Measurements from ENCODE around the gene TNFSF10.
"Not testable (repeated sequence)": the region's sequence is repeated elsewhere in the genome, so short reads cannot be mapped to it uniquely, and the experiment has no call there.

Gene TNFSF10

DNA sequence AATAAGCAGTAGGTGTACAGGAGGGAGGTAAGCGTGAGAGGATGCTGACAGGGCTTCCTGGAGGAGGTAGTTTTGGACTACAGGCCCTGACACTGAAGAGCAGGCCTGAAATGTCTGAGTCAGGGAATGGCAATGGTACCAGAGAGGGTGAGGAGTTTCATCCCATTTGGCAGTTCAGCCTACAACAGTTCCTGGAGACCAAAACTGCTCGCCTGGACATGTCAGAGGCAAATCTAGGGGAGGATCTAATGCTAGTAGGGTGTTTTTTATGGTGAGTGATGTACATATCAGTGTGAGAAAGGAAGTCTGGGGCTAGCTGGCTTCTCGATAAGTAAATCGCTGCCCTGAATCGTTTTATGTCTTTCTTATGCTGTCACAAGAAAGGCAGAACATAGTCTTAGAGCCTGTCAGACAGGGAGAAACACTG, 13.8 kb upstream of the TNFSF10 start:
- H3K4me3 ChIP-seq = no peak overlapping the region
- no peaks in the 10 kb centered on the region for H3K36me3 ChIP-seq
- H3K4me2 ChIP-seq = no peak overlapping the region
- no peaks in the 10 kb centered on the region for H4K20me1 ChIP-seq
- H3K9me3 ChIP-seq = no peaks in the 10 kb centered on the region
- no peaks in the 10 kb centered on the region for H3K27me3 ChIP-seq
- no peak for TF ChIP-seq Cebpa-rat (IDR thresholded peaks at IDR 0.05)
- no peak overlapping the region for H3K27ac ChIP-seq
- H3K4me1 ChIP-seq = no peaks in the 10 kb centered on the region
- no peak overlapping the region for H3K9ac ChIP-seq

GRCh38 chr3:172536505-172536904, 13.3 kb upstream of the TNFSF10 start:
- H3K4me2 ChIP-seq = no peak overlapping the region
- no peaks in the 10 kb centered on the region for H3K27me3 ChIP-seq
- no peaks in the 10 kb centered on the region for H4K20me1 ChIP-seq
- TF ChIP-seq Cebpa-rat (IDR thresholded peaks at IDR 0.05) = no peak
- H3K9ac ChIP-seq = no peak overlapping the region
- no peaks in the 10 kb centered on the region for H3K4me1 ChIP-seq
- no peak overlapping the region for H3K27ac ChIP-seq
- H3K4me3 ChIP-seq = no peak overlapping the region
- H3K36me3 ChIP-seq = no peaks in the 10 kb centered on the region
- H3K9me3 ChIP-seq = no peaks in the 10 kb centered on the region

DNA sequence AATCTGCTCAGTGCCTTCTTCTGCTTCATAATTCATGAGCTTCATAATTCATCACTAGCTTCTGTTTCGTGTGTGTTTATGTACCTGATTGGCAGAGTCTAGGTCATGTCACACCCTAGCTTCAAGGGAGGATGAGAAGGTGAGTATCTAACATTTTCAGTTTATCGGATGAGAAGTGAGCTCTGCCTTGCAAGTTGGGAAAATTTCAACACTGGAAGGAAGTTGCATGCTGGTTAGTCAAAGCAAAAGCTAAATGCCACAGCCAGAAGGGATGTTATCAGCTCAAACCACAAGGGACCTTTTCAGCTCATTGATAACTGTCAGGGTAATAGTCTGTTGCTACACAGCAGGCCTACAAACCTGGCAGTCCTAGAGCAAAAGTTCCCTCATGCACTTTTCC, 7.3 kb upstream of the TNFSF10 start:
- Histone ChIP-seq H3K27ac (no peak overlapping the region), H3K4me3 (no peak overlapping the region), H3K9me3 (no peaks in the 10 kb centered on the region), H3K4me1 (peaks cover 12% of the 10 kb centered on the region), H3K36me3 (no peaks in the 10 kb centered on the region), H3K27me3 (no peaks in the 10 kb centered on the region), H3K9ac (no peak overlapping the region), H3K4me2 (peak overlapping the region; percentile 31), H4K20me1 (no peaks in the 10 kb centered on the region)
- TF ChIP-seq Cebpa-rat (IDR thresholded peaks at IDR 0.05) = no peak

DNA sequence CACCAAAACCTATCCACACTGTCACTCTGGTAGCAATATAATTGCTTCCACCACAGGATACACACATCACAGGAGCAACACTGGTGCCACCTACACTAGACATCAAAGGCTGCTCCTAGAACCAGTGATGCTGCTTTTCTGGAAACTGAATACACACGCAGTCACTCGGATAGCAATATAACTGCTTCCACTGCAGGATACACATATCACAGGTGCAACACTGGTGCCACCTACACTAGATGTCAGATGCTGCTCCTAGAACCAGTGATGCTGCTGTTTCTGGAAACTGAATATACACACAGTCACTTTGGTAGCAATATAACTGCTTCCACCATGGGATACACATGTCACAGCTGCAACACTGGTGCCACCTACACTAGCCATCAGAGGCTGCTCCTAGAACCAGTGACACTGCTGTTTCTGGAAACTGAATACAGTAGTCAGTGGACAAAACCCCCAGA, 6.9 kb upstream of the TNFSF10 start:
- Histone ChIP-seq H3K4me3 (no peak overlapping the region), H3K9me3 (no peaks in the 10 kb centered on the region), H3K9ac (no peak overlapping the region), H3K27ac (no peak overlapping the region), H3K4me1 (peaks cover 12% of the 10 kb centered on the region), H3K36me3 (no peaks in the 10 kb centered on the region), H3K4me2 (peak overlapping the region; percentile 31), H4K20me1 (no peaks in the 10 kb centered on the region), H3K27me3 (no peaks in the 10 kb centered on the region)
- TF ChIP-seq Cebpa-rat (IDR thresholded peaks at IDR 0.05) = no peak

- H3K36me3 ChIP-seq = no peaks in the 10 kb centered on the region
- no peak overlapping the region for H3K4me3 ChIP-seq
- no peaks in the 10 kb centered on the region for H3K9me3 ChIP-seq
- no peak overlapping the region for H3K4me2 ChIP-seq
- TF ChIP-seq Cebpa-rat (IDR thresholded peaks at IDR 0.05) = no peak
- no peak overlapping the region for H3K27ac ChIP-seq
- H3K27me3 ChIP-seq = no peaks in the 10 kb centered on the region
- no peak overlapping the region for H3K9ac ChIP-seq
- H3K4me1 ChIP-seq = peaks cover 15% of the 10 kb centered on the region
- H4K20me1 ChIP-seq = no peaks in the 10 kb centered on the region
These were observed 5.4 kb upstream of the TNFSF10 start for GRCh38 chr3:172528677-172529076.

DNA sequence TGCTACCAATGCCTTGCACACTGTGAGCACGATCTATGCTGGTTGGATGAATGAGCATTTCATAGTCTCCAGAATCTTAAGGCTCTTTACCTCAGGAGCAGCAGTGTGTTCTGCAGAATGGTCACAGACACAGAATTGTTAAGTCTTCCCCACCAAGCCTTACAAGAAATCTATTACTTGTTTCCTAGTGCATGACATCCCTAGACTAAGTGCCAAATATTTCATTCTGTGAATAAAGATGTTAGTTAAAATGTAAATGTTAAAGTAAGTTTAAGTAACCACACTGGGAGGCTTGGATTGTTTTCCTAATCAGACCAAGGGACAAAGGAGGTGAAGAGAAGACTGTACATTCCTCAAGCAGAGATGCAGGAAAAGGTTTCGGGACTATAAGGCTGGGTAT, 4.1 kb upstream of the TNFSF10 start:
- no peak overlapping the region for H3K4me3 ChIP-seq
- no peak for TF ChIP-seq Cebpa-rat (IDR thresholded peaks at IDR 0.05)
- no peaks in the 10 kb centered on the region for H3K9me3 ChIP-seq
- no peak overlapping the region for H3K9ac ChIP-seq
- H3K27me3 ChIP-seq = no peaks in the 10 kb centered on the region
- no peaks in the 10 kb centered on the region for H3K36me3 ChIP-seq
- H3K27ac ChIP-seq = no peak overlapping the region
- H4K20me1 ChIP-seq = no peaks in the 10 kb centered on the region
- peaks cover 28% of the 10 kb centered on the region for H3K4me1 ChIP-seq
- H3K4me2 ChIP-seq = no peak overlapping the region

DNA sequence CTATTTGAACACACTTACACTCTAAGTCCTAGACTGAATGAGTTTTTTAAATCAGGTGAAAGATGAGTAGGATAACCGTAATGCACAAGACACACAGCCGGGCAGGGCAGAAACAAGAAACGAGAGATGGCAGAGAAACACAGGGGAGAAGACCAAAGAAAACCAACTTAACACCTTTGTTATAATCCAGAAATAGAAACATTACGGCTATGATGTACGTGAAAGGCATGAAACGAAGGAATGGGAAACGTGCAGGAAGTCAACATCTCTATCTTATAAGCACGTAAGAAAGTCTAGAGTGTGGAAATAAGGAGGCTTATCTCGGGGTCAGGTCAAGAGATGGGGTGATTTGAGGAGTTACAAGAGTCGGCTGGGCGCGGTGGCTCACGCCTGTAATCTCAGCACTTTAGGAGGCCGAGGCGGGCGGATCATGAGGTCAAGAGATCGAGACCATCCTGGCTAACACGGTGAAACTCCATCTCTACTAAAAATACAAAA, 1.9 kb upstream of the TNFSF10 start:
- Histone ChIP-seq H3K4me3 (no peak overlapping the region), H4K20me1 (no peaks in the 10 kb centered on the region), H3K4me2 (no peak overlapping the region), H3K9ac (no peak overlapping the region), H3K27me3 (no peaks in the 10 kb centered on the region), H3K4me1 (peaks cover 21% of the 10 kb centered on the region), H3K27ac (no peak overlapping the region), H3K9me3 (no peaks in the 10 kb centered on the region), H3K36me3 (no peaks in the 10 kb centered on the region)
- TF ChIP-seq Cebpa-rat (IDR thresholded peaks at IDR 0.05) = no peak

GRCh38 chr3:172524611-172525010, 1.4 kb upstream of the TNFSF10 start:
- Histone ChIP-seq H3K9ac (no peak overlapping the region), H3K27ac (no peak overlapping the region), H3K9me3 (no peaks in the 10 kb centered on the region), H4K20me1 (no peaks in the 10 kb centered on the region), H3K27me3 (no peaks in the 10 kb centered on the region), H3K36me3 (no peaks in the 10 kb centered on the region), H3K4me3 (no peak overlapping the region), H3K4me2 (no peak overlapping the region), H3K4me1 (peaks cover 18% of the 10 kb centered on the region)
- no peak for TF ChIP-seq Cebpa-rat (IDR thresholded peaks at IDR 0.05)

- H3K4me2 ChIP-seq = peak overlapping the region; percentile 68
- not testable (repeated sequence) for H3K27ac ChIP-seq, H3K36me3 ChIP-seq, H3K9me3 ChIP-seq, H3K9ac ChIP-seq, H3K27me3 ChIP-seq, H4K20me1 ChIP-seq, H3K4me3 ChIP-seq
- peaks cover 18% of the 10 kb centered on the region for H3K4me1 ChIP-seq
These were observed 1.1 kb downstream of the TNFSF10 start for GRCh38 chr3:172521837-172522726.

GRCh38 chr3:172520301-172520831, 2.9 kb downstream of the TNFSF10 start:
- no peak overlapping the region for H3K4me2 ChIP-seq

More at GRCh38 chr3:172520301-172520831, 2.9 kb downstream of the TNFSF10 start:
- no peak for TF ChIP-seq Cebpa-rat (IDR thresholded peaks at IDR 0.05)
- Histone ChIP-seq H3K27ac (no peak overlapping the region), H3K9ac (no peak overlapping the region), H4K20me1 (no peaks in the 10 kb centered on the region), H3K36me3 (no peaks in the 10 kb centered on the region), H3K9me3 (no peaks in the 10 kb centered on the region), H3K4me1 (peaks cover 18% of the 10 kb centered on the region), H3K27me3 (no peaks in the 10 kb centered on the region), H3K4me3 (no peak overlapping the region)
